Activated naive CD4-positive, alpha-beta T cell treated with anti-CD3 and anti-CD28 coated beads, Interleukin-2, amount 10 ng/mL, durations not matched to agents 5 hours and 36 hours (primary cell): ENCODE data around the gene RCAN3. TPM values are rescaled to one million over a fixed set of nuclear protein-coding genes. Genes with fewer than 3 reads are reported as not detected.

ENCODE experiments used
- total RNA-seq, 2 experiments: library from RNA; stranded (reverse); gene quantifications; one replicate each; pipeline ENCODE4 v1.2.3, GENCODE V29; 2021

Gene RCAN3
- 100 to 1,000 TPM; 150 to 151 TPM for total RNA-seq

DNA sequence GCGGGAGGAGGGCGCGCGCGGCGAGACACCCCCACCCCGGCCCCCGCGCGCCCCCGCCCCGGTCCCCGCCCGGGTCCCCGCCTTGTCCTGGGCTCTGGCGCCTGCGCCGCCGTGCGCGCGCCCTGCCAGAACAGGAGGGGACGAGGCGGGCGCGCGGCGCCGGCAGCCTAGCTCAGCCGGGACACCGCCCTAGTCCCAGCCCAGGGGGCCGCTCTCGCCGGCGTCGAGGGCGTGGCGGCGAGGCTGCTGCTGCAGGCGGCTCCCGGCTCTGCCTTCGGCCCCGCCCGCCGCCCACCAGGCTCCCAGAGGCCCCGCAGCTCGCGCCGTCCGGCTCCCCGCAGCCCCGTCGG, at the start of gene RCAN3:
Gene RCAN3, plus strand, starts transcription at position 128 of the 350 bp plus-strand sequence. CDS start 11,537 bp downstream, outside the sequence.

DNA sequence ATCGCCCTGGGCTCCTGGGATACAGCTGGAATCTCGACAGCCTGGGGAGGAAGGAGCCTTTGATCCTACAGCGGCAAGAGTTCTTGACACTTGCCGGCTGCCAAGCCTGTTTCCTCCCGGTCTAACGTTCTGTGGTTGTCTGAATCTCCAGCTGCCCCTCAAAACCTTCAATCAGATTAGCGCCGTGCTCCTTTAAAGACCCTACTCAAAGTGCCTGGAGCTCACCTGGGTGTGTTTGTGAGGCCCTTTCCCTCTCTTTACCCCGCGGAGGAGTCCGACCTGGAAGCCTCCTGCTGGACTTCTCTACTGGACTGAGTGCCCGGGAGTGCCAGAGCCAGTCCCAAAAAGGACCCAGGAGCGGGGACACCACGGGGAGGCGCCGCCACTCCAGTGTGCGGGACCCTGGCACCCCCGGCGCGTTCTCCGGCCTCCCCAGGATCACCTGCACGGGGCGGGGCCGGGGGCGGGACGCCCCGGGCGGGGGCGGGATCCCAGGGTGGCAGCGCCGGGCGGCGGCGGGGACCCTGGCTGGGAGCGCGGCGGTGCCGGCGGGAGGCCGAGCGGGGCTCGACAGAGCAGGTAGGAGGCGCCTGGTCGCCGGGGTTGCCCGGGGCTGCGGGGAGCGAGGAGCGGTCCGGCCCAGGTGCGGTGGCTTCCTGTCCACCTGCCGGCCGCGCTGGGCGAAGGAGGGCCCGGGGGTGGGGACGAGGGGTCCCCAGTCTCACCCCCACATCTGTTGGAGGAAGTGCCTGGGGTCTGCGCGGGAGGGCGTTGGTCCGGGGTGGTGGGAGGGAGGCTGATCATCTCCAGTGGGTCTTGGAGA, 53.2 kb downstream of the RCAN3 start, which contains the start of gene NCMAP:
Gene NCMAP, plus strand, starts transcription at position 497 of the 823 bp plus-strand sequence. CDS start 39,344 bp downstream, outside the sequence.

Other genes starting within 250 kb of the RCAN3 start
- not detected for gene GRHL3, start 183.5 kb upstream of the RCAN3 start, total RNA-seq
- gene STPG1, start 89.1 kb upstream of the RCAN3 start, total RNA-seq: 1 to 10 TPM; 6.5 to 6.8 TPM
- gene NIPAL3, start 87.0 kb upstream of the RCAN3 start, total RNA-seq: 10 to 100 TPM; 77.5 to 81.6 TPM
- gene NCMAP, start 53.3 kb downstream of the RCAN3 start, total RNA-seq: not detected
- gene SRRM1, start 140.5 kb downstream of the RCAN3 start, total RNA-seq: 100 to 1,000 TPM; 164 to 165 TPM
- 1 to 10 TPM; 8.0 to 8.3 TPM for gene CLIC4, start 242.6 kb downstream of the RCAN3 start, total RNA-seq